ENCODE data around the gene HES6.
A peak's percentile ranks its signal among the peaks of the same experiment; 100 is the strongest.
"Not testable (repeated sequence)": the region's sequence is repeated elsewhere in the genome, so short reads cannot be mapped to it uniquely, and the experiment has no call there.

Gene HES6

DNA sequence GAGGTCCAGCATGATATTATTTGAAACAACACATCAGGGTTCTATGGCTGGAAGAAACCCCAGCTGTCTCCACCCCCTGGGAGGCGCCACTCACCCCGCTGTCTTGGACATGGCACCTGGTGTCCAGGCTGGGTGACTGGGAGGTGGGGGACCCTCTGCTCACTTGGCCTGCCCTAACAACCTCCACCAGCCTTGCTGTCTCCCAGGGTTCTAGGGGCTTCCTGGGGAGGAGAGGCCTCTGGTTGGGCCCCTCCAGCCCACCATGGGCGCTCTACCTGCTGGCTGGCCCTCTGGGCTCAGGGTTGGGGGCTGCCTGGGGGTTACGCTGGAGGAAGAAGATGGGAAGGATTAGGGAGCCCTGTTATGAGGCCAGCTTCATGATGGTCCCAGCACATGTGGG lies 32.3 kb upstream of the HES6 start:
- DNase-seq: no peak

DNA sequence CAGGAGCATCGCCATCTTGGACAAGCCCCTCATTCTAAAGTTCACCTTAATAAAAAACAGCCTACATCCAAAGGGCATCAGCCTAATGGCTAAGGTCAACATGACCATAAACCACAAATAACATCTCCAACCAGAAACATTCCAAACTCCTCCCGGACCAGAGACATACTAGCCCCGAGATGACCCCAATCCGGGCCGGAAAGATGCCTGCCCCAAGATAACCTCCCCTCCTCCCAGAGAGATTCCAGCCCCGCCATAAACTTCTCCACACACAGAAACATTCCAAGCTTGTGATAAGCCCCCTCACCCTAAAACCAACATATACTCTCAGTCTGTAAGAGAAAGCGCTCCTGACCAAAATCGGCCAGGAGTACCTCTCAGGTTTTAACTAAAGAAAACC lies 31.8 kb upstream of the HES6 start:
- not testable (repeated sequence) for DNase-seq

DNA sequence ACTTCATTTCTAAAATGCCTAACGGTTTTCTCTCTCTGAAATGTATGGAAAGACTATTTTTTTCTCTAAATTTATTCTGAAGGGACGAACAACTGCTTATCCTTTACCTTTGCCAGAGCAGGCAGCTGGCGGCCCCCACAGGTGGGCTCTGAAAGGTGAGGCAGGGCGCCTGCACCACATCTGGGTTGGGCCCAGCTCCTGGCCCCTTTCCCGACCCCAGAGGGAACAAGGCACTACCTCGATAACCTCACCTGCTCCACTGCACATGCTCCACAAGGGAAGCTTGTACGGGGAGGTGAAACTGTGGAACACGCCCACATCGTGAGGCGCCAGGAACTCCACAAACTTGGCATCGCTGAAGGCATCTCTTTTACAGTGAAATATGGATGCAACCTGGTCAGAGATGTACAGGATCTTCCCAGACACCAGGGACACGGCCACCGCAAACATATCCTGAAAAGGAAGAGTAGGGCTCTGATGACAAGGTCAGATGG lies 31.3 kb upstream of the HES6 start:
- DNase-seq: no peak

DNA sequence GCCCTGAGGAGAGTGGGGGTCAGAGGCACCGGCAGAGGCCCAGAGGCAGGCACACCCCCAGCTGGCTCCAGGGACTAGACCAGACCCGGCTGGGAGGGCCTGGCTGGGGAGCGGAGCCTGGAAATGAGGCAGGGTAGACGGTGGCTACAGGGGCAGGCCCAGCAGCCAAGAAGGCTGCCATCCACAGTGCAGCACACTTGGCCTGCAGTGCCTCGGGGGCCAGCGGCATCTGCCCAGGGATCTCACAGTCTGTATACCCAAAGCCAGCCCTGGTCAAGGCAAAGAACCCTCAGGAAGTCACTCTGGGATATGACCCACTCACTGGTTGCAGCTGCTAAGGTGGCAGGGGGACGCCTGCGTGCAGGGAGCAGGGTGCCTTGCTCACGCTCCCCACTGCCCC lies 30.8 kb upstream of the HES6 start:
- no peak for DNase-seq

DNA sequence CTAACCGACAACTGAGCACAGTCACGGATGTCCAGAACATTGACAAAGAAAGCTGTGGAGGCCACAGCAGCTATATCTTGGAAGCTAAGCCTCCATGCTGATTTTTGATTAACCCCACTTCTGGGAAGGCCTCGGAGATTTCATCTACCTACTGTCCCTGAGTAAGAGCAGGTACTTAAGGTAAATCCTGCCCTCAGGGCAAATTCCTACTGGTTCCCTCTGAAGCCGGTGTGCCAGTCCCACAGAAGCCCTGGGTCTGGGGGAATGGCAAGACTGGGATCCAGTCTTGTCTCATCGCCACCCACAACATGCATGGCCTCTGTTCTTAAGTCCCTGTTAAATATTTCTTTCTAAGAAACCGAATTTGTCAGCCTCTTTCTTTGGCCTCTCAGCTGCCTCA lies 29.9 kb upstream of the HES6 start:
- no peak for DNase-seq

DNA sequence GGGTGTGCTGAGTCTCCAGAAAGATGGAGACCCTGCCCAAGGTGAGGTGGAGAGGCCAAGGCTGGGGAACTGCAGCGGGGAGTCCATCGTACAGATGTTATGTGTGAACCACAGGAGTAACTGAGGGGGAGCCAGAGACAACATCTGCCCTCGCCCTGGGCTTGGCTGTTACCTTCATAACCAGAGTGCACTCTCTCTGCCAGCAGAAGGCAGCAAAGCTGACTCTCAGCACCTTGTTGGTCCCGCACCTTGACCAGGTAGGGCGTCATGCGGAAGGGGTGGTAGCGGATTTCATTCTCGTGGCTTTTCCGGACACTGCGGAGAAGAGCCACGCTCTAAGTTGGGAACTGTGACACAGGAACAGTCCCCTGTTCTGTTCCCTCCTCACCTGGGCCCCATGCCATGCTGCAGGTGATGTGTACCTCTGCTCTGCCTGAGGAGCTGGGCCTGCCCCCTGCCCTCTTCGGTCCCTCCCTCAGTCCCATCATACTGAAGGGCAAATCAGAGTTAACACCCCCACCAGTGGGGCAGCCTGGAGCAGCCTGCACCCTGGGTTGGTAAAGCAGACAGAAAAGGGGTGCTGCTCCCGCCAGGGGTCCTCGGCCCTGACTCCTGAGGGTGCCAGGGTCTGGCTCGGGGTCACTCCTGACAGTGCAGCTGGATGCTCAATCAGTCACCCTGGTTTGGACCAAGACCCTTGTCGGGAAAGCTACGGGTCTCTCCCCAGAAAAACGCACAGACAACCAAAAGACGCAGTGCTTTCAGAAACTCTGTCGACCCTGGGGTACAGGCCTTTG lies 28.2 kb upstream of the HES6 start:
- no peak for DNase-seq

DNA sequence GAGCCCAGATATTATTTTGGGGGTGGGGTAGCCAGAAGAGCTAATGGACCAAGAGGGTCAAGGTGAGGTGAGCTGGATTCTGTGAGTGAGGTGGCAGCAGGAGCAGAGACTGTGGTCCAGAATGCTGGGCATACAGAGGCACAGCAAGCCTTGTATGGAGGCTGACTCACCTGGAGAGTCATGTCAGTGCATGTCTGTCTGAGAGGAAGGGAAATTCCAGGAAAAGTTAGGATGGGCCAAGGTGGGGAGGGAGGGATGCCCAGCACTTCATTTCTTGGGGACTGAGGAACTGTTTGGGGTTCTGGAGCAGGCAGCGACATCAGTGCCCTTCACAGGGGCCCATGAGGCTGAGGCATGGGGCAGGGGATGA lies 27.5 kb upstream of the HES6 start:
- DNase-seq: no peak

DNA sequence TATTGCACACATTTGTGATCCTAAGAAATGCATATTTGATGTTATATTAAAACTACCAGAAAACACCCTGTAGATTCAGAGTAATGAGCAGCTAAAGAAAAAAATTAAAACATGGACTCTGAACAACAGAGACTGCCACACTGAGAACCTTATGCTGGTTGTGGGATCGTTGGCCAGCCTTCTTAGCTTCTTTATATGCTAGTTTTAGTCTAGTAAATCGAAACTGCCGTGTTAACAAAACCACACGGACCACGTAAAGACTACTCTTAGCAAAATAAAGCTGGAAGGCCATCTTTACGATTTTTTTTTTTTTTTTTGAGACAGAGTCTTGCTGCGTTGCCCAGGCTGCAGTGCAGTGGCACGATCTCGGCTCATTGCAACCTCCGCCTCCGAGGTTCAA lies 25.8 kb upstream of the HES6 start:
- DNase-seq: no peak

DNA sequence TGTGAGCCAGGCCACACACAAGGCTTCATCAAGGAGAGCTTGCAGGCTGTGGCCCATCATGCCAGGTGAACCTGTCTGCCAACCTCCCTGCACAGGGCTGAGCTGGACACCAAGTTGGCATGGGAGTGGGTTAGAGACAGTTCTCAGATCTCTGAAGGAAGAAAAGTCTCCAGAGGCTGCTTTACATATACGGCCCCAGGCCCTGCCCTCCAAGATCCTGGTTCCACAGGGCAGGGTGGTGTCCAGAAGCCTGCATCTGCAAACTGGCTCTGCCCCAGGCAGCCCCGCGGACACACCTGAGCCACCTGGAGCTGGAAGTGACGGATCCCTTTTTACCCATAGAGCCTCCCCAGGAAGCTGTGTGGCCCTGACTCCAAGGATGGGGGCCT lies 24.2 kb upstream of the HES6 start:
- DNase-seq: no peak

DNA sequence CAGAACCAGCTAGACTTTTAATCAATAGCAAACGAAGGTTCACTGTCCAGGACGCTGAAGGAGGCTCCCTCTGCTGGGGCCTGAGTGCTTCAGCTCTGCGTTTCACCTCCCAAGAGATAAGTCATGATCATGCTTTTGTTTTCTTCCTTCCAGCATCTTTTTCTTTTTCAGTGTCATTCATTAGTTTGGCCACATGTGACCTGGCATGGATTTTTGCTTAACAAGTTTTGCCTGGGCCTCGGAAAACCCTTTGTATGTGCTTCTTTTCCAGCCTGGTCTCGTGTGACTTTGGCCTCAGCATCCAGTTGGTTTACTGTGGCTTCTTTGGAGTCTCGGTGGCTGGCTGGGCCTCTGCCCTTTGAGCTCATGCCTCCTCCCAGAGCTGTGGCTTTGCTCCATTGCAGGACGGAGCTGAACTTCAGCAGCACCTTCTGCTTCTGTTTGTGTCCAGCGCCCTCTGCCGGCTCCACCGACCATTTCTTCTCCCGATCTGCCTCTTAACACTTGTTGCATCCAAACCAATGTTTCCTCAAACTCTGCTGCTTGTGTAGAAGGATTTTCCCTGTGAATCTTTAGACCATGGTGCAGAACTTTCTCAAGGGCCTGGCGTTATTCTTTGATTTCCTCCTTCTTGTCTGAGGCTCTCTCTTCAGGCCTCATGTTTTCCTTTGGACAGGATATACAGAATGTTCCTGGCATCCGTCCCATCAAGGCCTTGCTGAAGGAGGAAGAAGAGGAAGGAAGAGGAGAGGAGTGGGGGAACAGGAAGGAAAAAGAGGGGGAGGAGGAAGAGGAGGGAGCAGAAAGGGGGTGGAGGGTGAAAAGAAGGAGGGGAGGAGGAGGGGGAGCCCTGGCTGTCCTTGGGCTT lies 23.6 kb upstream of the HES6 start:
- peak; percentile 91 for DNase-seq

DNA sequence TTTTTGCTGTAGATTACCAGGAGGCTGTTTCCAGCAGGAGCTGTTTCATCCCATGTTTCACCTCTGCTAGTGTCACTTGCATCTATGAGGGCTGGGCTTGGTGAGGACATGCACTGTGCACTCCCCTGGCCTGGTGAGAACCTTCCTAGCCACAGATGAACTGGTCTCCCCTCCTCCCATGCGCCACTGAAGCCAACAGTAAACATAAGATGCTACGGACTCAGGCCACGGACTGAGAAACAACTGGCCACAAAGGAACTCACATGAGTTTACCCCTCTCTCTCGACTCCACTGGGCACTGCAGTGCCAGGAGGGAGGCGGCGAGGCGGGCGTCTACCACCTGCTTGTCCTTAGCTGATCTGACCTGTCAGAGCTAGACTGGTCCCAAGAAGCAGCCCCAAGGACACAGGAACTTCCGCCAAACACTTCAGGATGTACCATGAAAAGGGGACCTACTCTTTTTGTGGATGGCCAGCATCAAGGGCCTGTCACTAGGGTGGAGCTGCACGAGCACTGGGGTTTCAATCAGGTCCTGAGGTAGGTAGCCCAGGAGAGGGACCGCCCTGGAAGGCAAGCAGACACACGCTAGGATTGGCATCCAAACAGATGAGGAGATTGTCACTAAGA lies 22.8 kb upstream of the HES6 start:
- no peak for DNase-seq

DNA sequence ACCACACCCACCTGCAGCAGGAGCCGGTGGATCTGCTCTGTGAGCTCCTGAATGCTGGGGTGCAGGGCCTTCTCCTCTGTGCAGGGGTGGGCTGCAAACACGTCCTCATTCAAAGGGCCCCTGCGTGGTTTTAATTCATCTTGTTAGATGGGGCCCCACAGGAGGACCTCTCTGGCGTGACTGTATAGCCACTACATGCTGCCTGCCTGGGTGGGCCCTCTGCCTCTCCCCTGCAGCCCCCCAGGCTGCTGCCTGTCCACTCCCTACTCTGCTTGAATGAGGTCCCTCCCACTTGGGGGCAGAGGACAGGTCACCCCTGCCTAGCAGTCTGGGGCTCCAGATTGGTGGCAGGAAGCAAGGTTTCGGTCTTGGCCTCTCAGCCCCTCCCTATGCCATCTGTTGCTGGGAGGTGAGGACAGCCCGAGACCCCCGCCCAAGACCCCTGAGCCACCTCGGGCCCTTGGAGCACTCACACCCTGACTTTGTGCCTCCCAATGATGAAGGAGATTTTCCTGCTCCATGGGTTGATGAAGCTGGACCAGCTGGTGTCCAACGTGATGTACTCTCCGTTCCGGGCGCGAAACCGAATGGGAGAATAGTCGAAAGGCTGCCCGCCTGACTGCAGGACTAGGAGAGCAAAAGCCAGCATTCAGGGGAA lies 22.0 kb upstream of the HES6 start:
- DNase-seq: no peak

DNA sequence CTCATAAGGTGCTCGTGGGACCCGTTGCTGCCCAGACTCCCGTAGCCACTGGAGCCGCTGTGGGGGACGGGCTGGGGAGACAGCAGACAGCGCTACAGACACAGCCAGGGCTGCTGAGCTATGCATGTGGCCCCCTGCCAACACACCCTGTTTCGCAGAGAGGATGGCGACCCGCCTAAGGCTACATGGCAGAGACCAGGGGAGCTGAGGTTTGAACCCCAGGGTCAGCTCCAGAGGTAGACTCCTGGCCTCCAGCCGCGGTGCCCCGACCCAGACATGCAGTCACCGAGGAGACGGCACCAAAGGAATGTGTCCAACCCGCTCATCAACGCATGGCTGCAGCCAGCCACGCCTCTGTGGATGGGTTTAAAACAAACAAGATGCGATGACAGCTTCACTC lies 21.0 kb upstream of the HES6 start:
- DNase-seq: no peak

DNA sequence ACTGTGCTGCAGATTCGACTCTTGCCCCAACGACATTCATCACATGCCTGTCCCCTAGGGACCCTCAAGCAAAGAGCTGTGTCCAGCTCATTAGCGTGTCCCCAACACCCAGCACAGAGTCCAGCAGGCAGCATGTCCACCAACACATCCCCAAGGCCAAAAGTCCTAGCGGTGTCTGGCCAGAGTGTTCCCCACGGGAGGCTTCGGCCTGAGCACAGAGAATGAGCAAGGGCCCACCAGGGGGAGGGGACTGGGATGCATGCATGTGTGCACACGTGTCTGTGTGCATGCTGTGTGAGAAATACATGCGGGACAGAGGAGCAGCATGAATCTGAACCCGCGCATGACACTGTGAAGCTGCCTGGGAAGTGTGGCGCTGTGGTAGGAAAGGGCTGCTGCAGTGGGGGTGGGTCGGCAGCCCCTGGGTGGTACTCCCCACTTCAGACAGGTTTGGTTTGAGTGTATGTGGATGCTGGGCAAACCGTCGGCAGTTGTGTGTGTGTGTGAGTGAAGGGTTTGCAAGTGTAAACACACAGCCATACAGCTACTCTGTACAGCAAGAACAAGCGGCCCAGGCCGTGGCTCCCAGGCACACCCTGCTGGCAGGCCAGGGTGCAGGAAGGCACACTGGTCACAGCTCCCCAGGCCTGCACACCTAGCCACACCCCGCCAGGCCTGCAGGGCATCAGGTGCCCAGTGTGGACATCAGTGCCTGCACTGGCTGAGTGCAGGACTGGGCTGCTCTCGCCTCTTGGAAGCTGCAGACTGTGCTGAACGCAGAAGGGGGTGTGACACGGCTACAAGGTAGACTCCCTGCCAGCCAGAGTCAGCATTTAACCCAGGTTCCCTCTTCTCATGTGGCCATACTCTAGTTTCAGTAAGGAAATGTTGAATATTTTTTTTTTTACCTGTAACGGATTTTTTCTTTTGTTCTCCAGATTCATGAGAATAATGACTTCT lies 19.5 kb upstream of the HES6 start:
- no peak for DNase-seq

DNA sequence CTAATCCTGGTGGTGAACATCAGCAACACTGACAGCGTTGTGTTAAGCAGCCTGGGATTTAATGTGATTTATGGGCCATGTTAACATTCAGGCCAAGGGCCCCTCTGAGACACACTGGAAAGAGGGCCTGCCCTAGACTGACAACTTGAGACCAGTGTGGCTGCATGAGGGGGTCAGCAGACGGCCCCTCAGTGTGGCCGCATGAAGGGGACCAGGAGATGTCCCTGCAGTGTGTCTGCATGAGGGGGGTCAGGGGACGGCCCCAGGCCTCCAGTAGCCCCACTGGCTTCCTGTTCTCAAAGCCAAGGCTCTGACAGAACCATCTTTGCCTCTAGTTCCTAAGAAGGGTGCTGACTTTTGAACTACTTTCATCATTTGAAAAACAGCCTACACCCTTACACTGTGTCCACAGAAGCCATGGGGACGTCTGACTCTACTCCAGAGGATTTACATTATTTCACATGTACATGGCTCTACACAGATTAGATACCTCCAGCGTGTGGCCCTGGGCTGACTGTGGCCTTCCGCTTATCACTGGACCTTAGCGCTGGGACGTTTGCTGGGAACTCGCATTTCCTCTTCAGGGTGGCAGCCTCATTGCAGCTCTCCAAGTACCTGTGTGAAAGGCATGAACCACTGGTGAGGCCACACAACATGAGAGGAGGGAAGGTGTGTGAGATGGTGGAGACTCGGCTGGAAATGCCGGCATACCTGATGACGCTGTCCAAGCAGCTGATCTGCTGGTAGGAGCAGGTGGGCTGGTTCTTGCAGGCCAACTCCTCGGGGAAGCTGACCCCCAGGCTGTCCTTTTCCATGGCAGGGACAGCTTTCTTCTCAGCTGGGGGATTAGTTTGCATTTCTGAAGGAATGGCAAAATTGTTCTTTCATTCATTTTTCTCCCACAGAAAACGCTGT lies 18.2 kb upstream of the HES6 start:
- DNase-seq: no peak

DNA sequence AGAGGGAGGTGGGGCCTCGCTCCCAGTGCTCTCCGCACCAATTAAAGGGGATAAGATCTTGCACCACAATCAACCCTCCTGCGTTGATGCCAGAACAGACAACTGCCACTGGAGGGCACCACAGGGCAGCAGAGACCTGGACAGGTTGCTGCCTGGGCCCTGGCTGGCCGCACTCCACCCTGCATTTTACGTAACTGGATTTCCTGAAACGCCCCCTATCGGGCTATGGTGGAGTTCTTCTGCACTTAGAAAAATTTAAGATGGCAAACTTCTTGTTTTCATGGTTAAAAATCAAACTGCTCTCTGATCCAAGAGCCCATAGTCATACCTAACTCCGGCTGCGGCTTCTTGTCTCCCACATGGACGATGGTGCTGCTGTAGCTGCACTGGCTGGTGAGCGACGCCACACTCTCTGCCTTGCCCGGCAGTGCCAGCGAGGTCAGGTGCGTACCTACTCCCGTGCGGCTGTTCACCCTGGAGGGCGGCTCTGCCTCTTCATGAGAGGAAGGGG lies 16.8 kb upstream of the HES6 start:
- peak; percentile 70 for DNase-seq

DNA sequence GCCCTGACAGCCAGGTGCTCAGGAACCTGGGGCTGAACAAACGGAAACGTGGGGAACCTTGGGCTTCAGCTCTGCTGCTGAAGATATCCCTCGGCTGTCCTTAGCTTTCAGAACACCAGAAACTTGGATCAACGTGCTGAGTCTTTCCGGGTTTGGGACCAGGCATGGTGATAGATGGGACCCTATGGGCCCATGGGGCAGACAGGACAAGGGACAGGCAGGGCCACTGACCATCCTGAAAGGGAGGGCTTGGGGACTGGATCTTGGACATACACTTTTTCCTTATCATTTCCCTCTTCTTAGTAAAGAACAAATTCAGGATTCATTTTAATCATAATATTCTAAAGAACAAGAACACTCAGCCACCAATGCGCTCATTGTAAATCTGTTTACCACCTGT lies 16.3 kb upstream of the HES6 start:
- DNase-seq: no peak

DNA sequence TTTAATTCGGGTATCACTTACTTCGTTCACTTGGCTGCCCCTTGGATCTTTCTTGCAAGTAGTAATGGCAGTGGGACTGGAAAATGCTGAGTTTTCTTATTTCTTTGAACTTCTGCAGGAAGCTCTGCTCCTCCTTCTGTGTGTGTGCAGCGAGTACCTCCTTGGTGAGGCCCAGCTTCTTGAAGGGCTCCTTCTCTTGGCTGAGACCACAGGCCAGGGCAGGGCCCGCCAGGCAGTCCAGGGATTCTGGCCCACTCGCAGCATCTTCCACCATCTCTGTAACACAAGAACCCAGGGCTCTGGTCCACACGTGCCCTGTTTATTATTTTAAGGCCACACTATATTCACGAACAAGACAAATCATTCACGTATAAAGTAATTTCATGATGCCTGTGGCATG lies 15.8 kb upstream of the HES6 start:
- no peak for DNase-seq

DNA sequence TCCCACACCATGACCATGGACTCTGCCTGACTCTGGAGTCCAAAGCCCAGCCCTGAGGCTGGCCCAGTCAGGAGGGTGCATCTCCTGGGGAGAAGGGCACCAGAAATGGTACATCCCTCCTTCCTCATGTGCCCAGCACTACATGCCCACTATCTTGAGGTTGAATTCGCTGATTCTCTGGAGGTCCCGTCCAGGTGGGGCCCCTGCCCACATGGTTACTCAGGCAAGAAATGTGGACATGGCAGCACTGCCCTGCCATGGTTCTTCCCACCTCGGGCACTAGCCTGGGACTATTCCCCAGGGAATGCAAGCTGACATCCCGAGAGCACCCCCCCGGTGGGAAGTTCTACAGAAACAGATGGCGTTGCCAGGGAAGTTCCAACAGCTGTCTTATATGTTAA lies 15.3 kb upstream of the HES6 start:
- no peak for DNase-seq

DNA sequence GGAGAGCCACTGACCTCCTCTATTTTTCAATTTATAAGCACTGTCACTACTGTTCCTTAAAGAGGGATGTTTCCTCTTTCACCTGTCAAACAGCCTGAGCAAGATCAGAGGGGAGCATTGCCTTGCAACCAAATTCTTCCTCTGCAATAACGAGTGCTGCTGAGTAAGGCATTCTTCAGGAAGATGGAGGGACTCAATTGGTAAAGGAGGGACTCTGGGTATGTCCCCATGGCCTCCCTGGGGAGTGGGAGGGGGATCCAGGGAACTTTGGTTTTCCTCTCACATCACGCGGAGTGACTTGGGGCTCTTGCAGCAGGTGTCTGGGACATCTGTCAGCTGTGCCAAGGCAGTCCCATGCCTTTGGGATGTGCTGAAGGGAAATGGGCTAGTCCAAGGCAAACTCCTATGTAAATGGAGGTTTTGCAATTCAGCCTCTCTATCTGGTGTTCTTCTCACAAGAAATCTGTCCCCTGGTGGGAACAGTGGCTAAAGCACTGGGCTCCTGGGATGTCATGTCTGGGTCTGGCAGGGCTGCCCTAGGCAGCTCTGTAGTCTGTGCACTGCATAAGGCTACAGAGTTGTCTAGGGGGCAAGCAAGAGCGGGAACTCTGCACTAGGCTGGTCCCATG lies 14.4 kb upstream of the HES6 start:
- no peak for DNase-seq

Data from right forelimb (tissue), 1 donor.